IPS-18c (cell line): ENCODE measurements around the gene LRCH2.
A peak's percentile ranks its signal among the peaks of the same experiment; 100 is the strongest.

Experiments
- H3K4me3 ChIP-seq: 2 replicates; pipeline ENCODE4 v1.7.0; 2013; ENCODE audit warnings: low read depth, mild to moderate bottlenecking, low read length, moderate library complexity; ENCODE audit not compliant: insufficient read depth
- H3K9me3 ChIP-seq: one replicate; pipeline ENCODE4 v1.6.1; 2013; ENCODE audit warnings: mild to moderate bottlenecking, low read length, moderate library complexity; ENCODE audit not compliant: control insufficient read depth, insufficient read depth

Gene LRCH2, protein sequence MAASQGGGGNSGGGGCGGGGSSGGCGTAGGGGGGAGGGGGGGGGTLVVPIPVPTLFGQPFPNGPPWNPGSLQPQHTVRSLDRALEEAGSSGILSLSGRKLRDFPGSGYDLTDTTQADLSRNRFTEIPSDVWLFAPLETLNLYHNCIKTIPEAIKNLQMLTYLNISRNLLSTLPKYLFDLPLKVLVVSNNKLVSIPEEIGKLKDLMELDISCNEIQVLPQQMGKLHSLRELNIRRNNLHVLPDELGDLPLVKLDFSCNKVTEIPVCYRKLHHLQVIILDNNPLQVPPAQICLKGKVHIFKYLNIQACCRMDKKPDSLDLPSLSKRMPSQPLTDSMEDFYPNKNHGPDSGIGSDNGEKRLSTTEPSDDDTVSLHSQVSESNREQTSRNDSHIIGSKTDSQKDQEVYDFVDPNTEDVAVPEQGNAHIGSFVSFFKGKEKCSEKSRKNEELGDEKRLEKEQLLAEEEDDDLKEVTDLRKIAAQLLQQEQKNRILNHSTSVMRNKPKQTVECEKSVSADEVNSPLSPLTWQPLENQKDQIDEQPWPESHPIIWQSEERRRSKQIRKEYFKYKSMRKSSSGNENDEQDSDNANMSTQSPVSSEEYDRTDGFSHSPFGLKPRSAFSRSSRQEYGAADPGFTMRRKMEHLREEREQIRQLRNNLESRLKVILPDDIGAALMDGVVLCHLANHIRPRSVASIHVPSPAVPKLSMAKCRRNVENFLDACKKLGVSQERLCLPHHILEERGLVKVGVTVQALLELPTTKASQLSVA

DNA sequence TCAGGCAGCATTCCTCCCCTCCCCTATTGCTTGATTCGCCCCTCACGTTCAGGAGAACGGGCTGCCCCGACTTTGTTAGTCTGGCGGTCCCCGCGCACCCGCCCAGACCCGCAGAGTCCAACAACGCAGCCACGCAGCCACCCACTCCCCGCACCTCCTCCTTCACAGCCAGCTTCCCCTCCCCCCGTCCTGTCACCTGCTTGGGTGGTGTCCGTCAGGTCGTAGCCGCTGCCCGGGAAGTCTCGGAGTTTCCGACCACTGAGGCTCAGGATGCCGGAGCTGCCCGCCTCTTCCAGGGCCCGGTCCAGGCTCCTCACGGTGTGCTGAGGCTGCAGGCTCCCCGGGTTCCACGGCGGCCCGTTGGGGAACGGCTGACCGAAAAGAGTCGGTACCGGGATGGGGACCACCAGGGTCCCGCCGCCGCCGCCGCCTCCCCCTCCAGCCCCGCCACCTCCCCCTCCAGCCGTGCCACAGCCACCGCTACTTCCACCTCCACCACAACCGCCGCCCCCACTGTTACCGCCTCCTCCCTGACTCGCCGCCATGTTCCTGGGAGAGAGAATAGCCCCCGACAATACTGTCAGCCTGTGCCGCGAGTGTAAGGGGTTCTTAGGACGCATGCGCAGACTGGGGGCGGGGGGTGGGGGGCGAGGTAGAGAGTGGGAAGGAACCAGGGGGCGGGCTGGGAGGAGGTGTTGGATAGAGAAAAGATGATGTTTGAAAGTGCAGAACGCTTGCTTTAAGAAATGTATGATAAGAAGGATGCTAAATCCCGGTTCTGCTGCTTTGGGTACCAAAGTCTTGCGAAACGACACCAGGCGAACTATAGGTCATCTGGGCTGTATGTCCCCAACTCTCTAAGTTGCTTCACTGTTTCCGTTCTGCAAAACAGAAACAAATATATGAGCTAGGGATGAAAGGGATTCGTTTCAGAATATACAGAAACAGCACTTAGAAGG, at the start of gene LRCH2:
TSS of gene LRCH2 (minus strand) at position 600 of the 959 bp plus-strand sequence. CDS start at position 545, 55 bp downstream.
- H3K4me3 ChIP-seq = peak within 1 kb of the TSS; percentile 75

DNA sequence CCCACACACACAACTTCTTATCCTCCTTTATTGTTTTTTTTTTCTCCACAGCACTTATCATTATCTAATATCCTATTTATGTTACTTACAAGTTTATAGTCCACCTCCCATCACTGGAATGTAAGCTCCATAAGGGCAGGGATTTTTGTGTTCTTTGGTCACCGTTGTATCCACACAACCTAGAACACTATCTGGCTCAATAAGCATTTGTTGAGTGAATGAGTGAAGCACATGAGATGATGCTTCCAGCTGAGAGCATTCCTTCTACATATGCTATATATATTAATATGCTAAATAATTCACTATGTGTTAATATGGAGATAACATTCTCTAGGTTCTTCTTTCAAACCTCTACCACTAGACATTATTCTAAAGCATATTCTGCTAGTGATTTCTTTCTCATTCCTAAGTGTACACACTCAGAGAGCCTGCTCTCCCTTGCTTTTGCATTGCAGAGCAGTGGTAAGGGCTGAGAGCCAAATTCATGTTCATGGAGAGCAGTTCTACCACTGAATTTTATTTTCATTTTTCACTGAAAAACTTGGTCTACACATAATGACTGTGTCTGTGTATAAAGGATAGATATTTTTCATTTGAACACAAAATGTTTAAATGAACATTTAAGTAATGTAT, 35.3 kb upstream of the LRCH2 start:
- no peaks in the 10 kb centered on the region for H3K9me3 ChIP-seq
- no peak overlapping the region for H3K4me3 ChIP-seq

More for the DNA sequence above, at the start of gene LRCH2:
- H3K9me3 ChIP-seq = no peaks in the 10 kb centered on the region

DNA sequence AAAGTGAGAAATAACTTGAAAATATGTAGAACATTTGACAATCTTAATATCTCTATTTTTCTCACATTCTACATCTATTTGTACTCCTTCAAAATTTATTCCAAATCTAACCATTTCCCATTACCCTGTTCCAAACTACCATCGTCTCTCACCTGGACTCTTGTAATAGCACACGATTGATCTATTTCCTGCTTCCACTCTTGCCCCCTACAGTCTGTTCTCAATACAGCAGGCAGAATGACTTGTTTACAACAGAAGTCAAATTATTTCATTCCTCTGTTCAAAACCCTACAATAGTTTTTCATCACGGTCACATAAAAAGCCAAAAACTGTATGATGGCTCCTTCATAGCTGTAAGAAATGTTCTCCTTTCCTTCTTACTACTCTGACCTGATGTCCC, 34.5 kb upstream of the LRCH2 start:
- Histone ChIP-seq H3K4me3 (no peak overlapping the region), H3K9me3 (no peaks in the 10 kb centered on the region)

DNA sequence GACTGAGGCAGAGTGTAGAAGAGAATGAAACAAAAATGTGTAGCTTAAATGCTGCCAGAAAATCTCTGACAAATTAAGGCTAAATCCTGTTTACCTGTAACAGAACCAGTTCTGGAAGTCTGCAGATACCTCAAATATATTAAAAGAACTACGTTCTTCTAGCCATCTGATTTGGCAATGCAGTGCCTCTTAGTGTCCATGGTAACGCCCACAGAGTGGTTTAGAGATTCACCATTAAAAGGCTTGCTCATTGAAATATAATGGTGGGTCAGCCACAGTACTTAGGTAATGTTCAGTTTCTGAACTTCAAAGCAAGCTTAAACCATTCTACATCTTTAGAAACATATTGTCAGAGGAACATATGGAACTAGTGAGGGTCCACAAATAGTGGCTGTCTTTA, 32.4 kb upstream of the LRCH2 start:
- no peak overlapping the region for H3K4me3 ChIP-seq

DNA sequence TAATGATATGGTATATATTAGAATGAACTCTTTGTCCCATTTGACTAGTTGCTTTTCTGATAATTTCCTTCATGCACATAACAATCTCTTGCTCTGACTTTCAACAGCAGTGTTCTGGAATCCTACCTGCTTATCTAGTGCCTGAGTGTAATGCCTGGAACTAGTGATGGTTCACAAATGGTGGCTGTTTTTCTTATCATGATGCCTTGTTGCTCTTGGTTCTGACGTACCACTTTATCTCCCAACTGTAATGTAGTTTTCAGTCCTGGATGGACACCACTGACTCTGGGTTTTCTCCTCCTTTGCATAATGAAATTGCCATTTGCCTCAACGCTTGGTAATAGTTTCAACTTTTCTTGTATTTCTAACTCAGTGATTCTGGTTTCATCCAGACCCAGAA, 30.1 kb upstream of the LRCH2 start:
- H3K4me3 ChIP-seq = no peak overlapping the region
- no peaks in the 10 kb centered on the region for H3K9me3 ChIP-seq

More for the DNA sequence above, 32.4 kb upstream of the LRCH2 start:
- H3K9me3 ChIP-seq = no peaks in the 10 kb centered on the region

DNA sequence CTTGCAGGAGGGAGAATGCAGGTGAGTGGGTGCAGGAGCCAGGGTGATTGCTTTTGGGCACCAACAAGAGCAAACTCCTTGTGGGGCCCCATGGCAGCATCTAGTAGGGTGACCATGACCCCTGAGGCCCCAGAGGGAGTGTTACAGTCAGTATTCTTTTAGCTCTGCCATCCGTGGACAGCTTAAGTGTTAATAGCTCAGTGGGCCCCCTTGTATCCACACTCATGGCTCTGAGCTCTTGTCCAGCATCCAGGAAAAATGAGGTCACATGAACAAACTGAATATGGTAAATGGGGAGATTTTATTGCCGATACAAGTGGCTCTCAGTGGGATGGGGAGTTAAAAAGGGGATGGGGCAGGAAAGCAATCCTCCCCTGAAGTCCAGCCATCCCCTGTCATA, 27.3 kb upstream of the LRCH2 start:
- Histone ChIP-seq H3K9me3 (no peaks in the 10 kb centered on the region), H3K4me3 (no peak overlapping the region)

DNA sequence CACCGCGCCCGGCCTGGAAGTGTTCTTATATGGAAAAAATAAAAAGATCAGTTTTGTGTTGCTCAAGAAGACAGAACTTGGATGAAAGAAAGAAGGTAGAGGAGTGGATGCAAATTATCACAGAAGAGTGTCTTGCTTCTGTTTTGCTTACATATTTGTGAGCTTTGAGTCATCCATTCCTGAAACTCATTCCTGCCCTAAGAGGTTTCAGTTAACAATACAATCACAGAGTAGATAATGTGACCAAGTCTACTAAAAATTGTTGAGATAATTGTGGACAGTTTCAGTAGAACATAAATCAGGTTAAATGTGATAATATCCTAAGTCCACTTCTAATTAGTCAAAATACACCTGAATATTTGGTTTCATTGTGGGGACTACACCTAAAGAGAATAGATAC, 26.4 kb upstream of the LRCH2 start:
- Histone ChIP-seq H3K9me3 (no peaks in the 10 kb centered on the region), H3K4me3 (no peak overlapping the region)

DNA sequence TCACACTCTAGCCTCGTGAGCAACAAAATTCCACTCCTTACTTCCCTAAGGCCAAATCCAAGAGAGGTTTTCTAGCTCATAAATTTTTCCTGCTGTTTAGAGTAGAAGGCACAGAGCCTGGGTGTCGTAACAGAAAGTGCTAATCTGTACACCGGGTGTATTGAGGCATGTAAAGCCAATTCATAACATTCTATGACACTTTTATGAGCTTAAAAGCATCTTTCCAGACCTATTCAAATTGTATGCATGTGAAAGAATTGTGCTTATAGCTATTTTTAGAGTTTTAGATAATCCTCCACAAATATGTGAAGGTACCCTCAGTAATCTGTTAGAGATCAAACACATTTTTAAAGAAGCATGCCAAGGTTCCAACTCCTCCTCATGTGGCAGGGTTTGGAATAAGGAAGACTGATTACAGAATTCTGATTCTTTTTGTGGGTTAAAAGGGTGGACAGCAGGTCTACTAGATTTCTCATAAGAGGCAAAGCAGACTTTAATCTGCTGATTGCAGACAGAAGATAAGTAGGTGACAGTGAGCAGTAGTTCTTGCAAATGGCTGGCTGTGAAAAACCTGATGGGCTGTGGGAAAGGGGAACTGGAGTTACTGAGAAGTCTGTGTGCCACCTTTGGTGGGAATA, 25.5 kb upstream of the LRCH2 start:
- Histone ChIP-seq H3K9me3 (no peaks in the 10 kb centered on the region), H3K4me3 (no peak overlapping the region)

DNA sequence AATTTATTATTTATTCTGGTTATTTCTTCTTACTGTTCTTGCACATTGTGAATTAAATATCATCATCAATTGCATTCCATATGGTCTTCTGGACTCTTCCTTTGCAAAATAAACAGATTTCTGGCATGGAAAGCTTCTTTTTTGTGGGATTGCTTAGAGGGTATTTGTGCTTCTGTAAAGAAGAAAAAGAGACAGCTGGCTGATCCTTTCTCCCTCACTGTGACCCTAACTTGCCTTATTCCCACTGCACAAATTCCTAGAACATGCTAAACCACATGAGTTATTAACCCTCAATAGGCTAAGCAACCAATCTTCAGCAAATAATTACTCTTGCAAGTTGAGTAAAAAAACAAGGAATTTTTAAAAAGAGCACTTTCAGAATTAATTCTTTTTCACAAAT, 23.8 kb upstream of the LRCH2 start:
- Histone ChIP-seq H3K9me3 (no peaks in the 10 kb centered on the region), H3K4me3 (no peak overlapping the region)

DNA sequence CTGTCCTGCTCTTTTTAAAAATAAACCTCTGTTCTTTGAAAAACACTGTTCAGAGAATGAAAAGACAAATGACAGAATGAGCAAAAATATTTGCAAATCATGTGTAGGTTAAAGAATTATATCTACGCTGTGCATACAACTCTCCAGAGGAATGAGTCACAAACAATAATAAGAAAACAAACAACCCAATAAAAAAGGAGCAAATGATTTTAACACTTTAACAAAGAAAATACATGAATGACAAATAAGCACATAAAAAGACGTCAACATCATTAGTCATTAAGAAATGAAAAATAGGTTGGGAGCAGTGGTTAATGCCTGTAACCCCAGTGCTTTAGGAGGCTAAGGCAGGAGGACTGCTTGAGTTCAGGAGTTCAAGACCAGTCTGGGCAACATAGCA, 21.1 kb upstream of the LRCH2 start:
- Histone ChIP-seq H3K4me3 (no peak overlapping the region), H3K9me3 (no peaks in the 10 kb centered on the region)

DNA sequence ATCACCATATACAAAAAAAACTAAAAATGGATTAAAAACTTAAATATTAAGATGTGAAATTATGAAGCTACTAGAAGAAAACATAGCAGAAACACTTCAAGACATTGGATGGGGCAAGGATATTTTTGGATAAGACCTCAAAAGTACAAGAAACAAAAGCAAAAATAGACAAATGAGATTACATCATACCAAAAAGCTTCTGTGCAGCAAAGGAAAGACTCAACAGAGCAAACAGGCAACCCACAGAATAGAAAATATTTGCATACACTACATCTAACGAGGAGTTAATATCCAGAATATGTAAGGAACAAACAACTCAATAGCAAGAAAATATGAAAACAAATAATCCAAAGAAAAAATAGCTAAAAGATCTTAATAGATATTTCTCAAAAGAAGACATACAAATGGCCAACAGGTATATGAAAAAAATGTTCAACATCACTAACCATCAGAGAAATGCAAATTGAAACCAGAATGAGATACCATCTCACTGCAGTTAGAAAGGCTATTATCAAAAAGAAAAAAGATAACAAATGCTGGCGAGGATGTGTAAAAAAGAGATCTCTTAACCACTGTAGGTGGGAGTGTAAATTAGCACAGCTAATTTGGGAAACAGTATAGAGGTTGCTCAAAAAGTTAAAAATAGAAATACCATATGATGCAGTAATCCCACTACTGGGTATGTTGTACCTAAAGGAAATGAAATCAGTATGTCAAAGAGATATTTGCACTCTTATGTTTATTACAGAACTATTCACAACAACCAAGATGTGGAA, 17.8 kb upstream of the LRCH2 start:
- no peak overlapping the region for H3K4me3 ChIP-seq
- H3K9me3 ChIP-seq = no peaks in the 10 kb centered on the region

DNA sequence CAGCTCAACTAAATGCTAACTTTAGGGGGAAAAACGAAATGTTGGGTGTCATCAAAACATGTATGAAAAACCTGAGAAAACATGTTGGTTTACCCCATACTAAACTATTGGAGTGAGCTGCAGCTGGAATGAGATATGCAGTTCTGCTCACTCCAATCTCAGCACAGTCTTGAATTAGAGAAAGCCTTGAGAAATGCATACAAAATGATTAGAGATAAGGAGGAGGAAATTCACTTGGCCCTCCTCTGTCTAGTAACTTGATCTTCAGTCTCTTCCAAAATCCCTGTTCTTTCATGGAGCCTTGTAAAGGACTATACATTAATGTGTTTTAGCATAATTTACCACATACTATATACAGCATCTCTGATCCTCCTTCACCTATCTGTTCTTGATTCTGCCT, 3.2 kb upstream of the LRCH2 start:
- no peak overlapping the region for H3K4me3 ChIP-seq
- H3K9me3 ChIP-seq = no peaks in the 10 kb centered on the region

DNA sequence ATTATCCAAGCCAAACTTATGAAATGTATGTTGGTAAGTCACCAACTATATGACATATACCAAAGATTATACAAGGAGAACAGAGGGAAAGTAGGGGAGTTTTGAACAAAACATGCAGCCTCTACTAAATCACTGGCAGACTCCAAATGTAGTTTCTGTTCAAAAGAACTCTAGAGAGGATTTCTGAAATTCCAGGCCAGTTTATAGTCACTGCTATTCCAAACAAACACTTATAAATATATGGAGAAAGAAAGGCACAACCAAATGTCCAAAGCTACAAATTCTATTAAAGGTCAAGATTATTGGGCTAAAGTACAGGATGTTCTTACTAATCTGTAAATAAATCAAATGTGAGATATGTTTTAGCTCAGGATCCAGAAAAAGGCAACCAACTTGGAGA, 2.7 kb upstream of the LRCH2 start:
- H3K4me3 ChIP-seq = no peak overlapping the region
- H3K9me3 ChIP-seq = no peaks in the 10 kb centered on the region

DNA sequence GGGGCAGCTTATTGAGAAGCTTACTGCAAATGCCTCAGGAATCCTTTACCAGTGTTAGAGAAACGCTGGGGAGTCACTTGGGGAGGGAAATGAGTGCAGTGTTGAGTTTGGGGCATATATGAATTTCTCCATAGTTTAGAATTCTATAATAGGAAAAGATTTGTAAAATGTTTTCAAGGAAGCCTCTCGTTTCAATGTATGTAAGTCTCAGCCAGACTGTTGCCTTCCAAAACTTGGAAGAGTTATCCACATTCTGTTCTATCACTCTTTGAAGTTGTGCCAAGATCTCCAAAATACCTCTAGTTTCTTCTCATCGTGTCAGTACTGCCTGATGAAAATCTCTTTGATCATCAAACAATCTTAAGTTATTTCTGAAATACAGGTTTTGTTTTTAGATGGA, 565 bp upstream of the LRCH2 start:
- peak overlapping the region; percentile 75 for H3K4me3 ChIP-seq

DNA sequence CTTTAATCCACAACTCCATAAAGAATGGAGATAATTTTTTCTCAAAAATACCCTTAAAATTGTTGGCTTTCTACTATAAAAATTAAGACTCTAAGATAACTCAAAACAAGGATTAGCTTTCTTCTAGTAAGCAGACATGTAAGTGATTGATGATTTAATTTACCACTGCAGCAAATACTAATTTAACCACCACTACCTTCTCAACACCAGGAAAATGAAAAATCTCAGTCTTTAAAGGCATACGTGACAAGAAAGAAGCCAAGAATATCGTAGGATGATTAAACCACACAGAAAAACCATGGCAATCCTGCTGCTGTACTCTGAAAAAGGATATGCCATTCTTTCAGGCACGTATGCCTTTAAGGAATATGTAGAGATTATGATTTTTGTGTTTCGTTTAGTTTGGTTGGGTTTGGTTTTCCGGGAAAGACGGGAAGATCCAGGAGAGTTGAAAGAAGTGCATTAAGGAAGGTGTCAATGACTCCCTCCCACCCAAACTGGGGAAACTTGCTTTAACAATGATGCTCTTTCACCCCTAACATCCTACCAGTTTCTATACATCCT, 881 bp downstream of the LRCH2 start:
- Histone ChIP-seq H3K9me3 (no peaks in the 10 kb centered on the region), H3K4me3 (peak overlapping the region; percentile 75)

More for the DNA sequence above, 565 bp upstream of the LRCH2 start:
- H3K9me3 ChIP-seq = no peaks in the 10 kb centered on the region
